SK-N-SH (cell line): ENCODE results near the gene THSD4. TPM values are rescaled to one million over a fixed set of nuclear protein-coding genes. Genes with fewer than 3 reads are reported as not detected.

Experiments used
- CTCF ChIA-PET: fragments of 300-600, 350-600 bp; formaldehyde crosslinking; extraction: SDS; loops from one replicate; lab custom pipeline; 2021; lab: Yijun Ruan, JAX
- POLR2A ChIA-PET: fragments of 350-600 bp; sonication (Branson Sonifier 250); formaldehyde crosslinking; extraction: SDS; loops from one replicate; lab custom pipeline; 2020; ENCODE audit warnings: antibody characterized with exemption, inconsistent platforms; lab: Yijun Ruan, JAX
- DNase-seq: peaks from one replicate; pipeline ENCODE4 v3.0.0; 2012
- H2AFZ ChIP-seq: fragments of 200-600 bp; sonication (generic); 2 replicates; pipeline ENCODE4 v1.8.1; 2016; ENCODE audit warnings: antibody characterized with exemption, mild to moderate bottlenecking, low read depth
- H3F3A ChIP-seq: fragments of 200-600 bp; sonication (generic); replicated peaks from 2 replicates; pipeline ENCODE3; 2016; ENCODE audit warnings: antibody characterized with exemption, mild to moderate bottlenecking; ENCODE audit not compliant: insufficient read depth
- H3K27ac ChIP-seq, 2 experiments: fragments of 200-500 bp in 1 of 2; fragments of 200-600 bp in 1 of 2; sonication (Bioruptor generic) in 1 of 2; sonication (generic), shearing (Covaris generic) in 1 of 2; 2 replicates each; pipeline versions ENCODE4 v1.5.1 to v1.6.1; 2014 to 2016; ENCODE audit warnings: low read depth in 2 of 2, inconsistent platforms in 1 of 2, low read length in 1 of 2, mild to moderate bottlenecking in 1 of 2, mixed read lengths in 1 of 2
- H3K27me3 ChIP-seq: fragments of 200-600 bp; sonication (generic), shearing (Covaris generic); 2 replicates; pipeline ENCODE4 v1.6.1; 2016; ENCODE audit warnings: mixed run types; ENCODE audit not compliant: insufficient read depth
- H3K36me3 ChIP-seq, 2 experiments: fragments of 200-500 bp in 1 of 2; fragments of 200-600 bp in 1 of 2; sonication (Bioruptor generic) in 1 of 2; sonication (generic) in 1 of 2; replicated peaks in 1 of 2; 2 replicates each; pipeline versions ENCODE3 to v1.5.1; 2014 to 2016; ENCODE audit warnings: low read length in 1 of 2, mild to moderate bottlenecking in 1 of 2; ENCODE audit not compliant: insufficient read depth in 2 of 2, control insufficient read depth in 1 of 2
- H3K4me1 ChIP-seq, 2 experiments: fragments of 200-500 bp in 1 of 2; fragments of 200-600 bp in 1 of 2; sonication (Bioruptor generic) in 1 of 2; sonication (generic), shearing (Covaris generic) in 1 of 2; 2 replicates each; pipeline versions ENCODE4 v1.5.1 to v1.6.1; 2014 to 2016; ENCODE audit warnings: low read depth in 1 of 2, low read length in 1 of 2, mixed run types in 1 of 2; ENCODE audit not compliant: insufficient read depth in 2 of 2, control insufficient read depth in 1 of 2
- H3K4me2 ChIP-seq: fragments of 200-600 bp; sonication (generic), shearing (Covaris generic); 2 replicates; pipeline ENCODE4 v1.6.1; 2017; ENCODE audit warnings: mixed run types
- H3K4me3 ChIP-seq, 2 experiments: fragments of 200-500 bp in 1 of 2; fragments of 200-600 bp in 1 of 2; sonication (Bioruptor generic) in 1 of 2; sonication (generic), shearing (Covaris generic) in 1 of 2; 2 replicates each; pipeline versions ENCODE4 v1.5.1 to v1.8.1; 2014 to 2016; ENCODE audit warnings: low read depth in 2 of 2, inconsistent platforms in 1 of 2, low read length in 1 of 2, mild to moderate bottlenecking in 1 of 2, mixed read lengths in 1 of 2, moderate library complexity in 1 of 2
- H3K79me2 ChIP-seq: fragments of 200-600 bp; sonication (generic); 2 replicates; pipeline ENCODE4 v1.8.1; 2017; ENCODE audit warnings: mild to moderate bottlenecking; ENCODE audit not compliant: insufficient read depth
- H3K9ac ChIP-seq: fragments of 200-600 bp; sonication (generic); 2 replicates; pipeline ENCODE4 v1.6.1; 2017; ENCODE audit warnings: mixed run types
- H3K9me2 ChIP-seq: fragments of 200-600 bp; sonication (generic); 2 replicates; pipeline ENCODE4 v1.6.1; 2017; ENCODE audit warnings: mixed run types
- H3K9me3 ChIP-seq: fragments of 200-600 bp; sonication (generic); 2 replicates; pipeline ENCODE4 v1.6.1; 2017; ENCODE audit warnings: mixed run types, mild to moderate bottlenecking, moderate library complexity
- H4K20me1 ChIP-seq: fragments of 200-600 bp; sonication (generic); 2 replicates; pipeline ENCODE4 v1.6.1; 2017; ENCODE audit warnings: mild to moderate bottlenecking, mixed run types; ENCODE audit not compliant: insufficient read depth
- ELF1 ChIP-seq: IDR thresholded peaks from 2 replicates; pipeline ENCODE4 v1.4.0; 2012
- EZH2phosphoT487 ChIP-seq: fragments of 200-600 bp; sonication (generic); IDR thresholded peaks from 2 replicates; pipeline ENCODE4 v1.6.1; 2017; ENCODE audit warnings: low read depth, mixed run types, mild to moderate bottlenecking, antibody characterized with exemption, moderate library complexity, borderline replicate concordance
- FOXJ3 ChIP-seq: sonication (generic); formaldehyde crosslinking; IDR thresholded peaks from 2 replicates; pipeline ENCODE4 v1.5.1; 2020; ENCODE audit warnings: mild to moderate bottlenecking, missing genetic modification reagents
- FOXM1 ChIP-seq: IDR thresholded peaks from 2 replicates; pipeline ENCODE4 v1.4.0; 2012; ENCODE audit warnings: low read depth, mild to moderate bottlenecking
- GATA2 ChIP-seq: sonication (generic); formaldehyde crosslinking; IDR thresholded peaks from 2 replicates; pipeline ENCODE4 v1.5.0; 2020; ENCODE audit warnings: mild to moderate bottlenecking, missing genetic modification reagents
- JUND ChIP-seq: IDR thresholded peaks from 2 replicates; pipeline ENCODE4 v1.4.0; 2012
- MEF2A ChIP-seq: IDR thresholded peaks from 2 replicates; pipeline ENCODE4 v1.4.0; 2012; ENCODE audit warnings: low read depth, borderline replicate concordance
- MXI1 ChIP-seq: IDR thresholded peaks from 2 replicates; pipeline ENCODE4 v1.6.1; 2012; ENCODE audit warnings: mild to moderate bottlenecking, low read depth, low read length, improper control_type of control experiment
- NFIC ChIP-seq: IDR thresholded peaks from 2 replicates; pipeline ENCODE4 v1.4.0; 2012; ENCODE audit warnings: borderline replicate concordance
- POLR2AphosphoS5 ChIP-seq: IDR thresholded peaks from 2 replicates; pipeline ENCODE4 v1.6.1; 2012; ENCODE audit warnings: low read depth, low read length
- RAD21 ChIP-seq: IDR thresholded peaks from 2 replicates; pipeline ENCODE4 v1.6.1; 2012; ENCODE audit warnings: mild to moderate bottlenecking, low read length
- RFX5 ChIP-seq: IDR thresholded peaks from 2 replicates; pipeline ENCODE4 v1.6.1; 2012; ENCODE audit warnings: mild to moderate bottlenecking, improper control_type of control experiment, low read length
- YY1 ChIP-seq: IDR thresholded peaks from 2 replicates; pipeline ENCODE4 v1.4.0; 2012; ENCODE audit warnings: low read depth, mild to moderate bottlenecking
- WGBS: methylation state at CpG from one replicate; pipeline ENCODE4 v1.1.6; 2017; ENCODE audit warnings: low lambda C conversion rate; 5-methylcytosine and 5-hydroxymethylcytosine counted together
- polyA plus RNA-seq, 3 experiments: library from polyadenylated mRNA; depleted of rRNA; stranded (reverse); fragments of >200 nt; gene quantifications; 2 replicates each; pipeline ENCODE4 v1.2.3, GENCODE V29; 2012
- TF ChIP-seq, protein P1 (sequence below): IDR thresholded peaks from 2 replicates; pipeline ENCODE4 v1.6.1; 2012; ENCODE audit warnings: mild to moderate bottlenecking, low read depth, low read length, moderate library complexity
- TF ChIP-seq, protein P2 (sequence below): IDR thresholded peaks from 2 replicates; pipeline ENCODE4; 2012

THSD4 gene
- polyA plus RNA-seq, 1 of the 3 experiments (the other 2 are of a cell fraction) = 79.1 TPM

DNA sequence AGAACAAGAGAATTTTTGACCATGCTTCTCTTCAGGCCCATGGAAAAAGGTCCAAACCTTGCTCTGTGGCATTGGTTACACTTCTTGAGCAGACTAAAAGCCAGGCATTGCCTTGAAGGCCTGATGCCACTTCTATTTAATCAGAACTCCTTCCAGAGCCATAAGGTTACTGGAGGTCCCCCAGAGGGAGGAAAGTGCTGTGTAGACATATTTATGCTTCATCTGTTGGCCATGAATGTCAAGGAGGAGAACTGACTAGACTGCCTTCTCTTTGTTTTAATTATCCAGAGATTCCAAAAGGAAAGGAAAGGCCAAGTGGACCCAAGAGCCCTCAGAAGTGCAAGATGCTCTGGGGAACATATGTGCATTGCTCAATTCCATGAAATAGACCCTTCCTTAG, 402.5 kb downstream of the THSD4 start:
- H3K79me2 ChIP-seq = no peaks in the 10 kb centered on the region
- H3K9me2 ChIP-seq = no peaks in the 10 kb centered on the region
- H4K20me1 ChIP-seq = no peaks in the 10 kb centered on the region
- TF ChIP-seq ELF1 = no peak
- TF ChIP-seq, protein P1, sequence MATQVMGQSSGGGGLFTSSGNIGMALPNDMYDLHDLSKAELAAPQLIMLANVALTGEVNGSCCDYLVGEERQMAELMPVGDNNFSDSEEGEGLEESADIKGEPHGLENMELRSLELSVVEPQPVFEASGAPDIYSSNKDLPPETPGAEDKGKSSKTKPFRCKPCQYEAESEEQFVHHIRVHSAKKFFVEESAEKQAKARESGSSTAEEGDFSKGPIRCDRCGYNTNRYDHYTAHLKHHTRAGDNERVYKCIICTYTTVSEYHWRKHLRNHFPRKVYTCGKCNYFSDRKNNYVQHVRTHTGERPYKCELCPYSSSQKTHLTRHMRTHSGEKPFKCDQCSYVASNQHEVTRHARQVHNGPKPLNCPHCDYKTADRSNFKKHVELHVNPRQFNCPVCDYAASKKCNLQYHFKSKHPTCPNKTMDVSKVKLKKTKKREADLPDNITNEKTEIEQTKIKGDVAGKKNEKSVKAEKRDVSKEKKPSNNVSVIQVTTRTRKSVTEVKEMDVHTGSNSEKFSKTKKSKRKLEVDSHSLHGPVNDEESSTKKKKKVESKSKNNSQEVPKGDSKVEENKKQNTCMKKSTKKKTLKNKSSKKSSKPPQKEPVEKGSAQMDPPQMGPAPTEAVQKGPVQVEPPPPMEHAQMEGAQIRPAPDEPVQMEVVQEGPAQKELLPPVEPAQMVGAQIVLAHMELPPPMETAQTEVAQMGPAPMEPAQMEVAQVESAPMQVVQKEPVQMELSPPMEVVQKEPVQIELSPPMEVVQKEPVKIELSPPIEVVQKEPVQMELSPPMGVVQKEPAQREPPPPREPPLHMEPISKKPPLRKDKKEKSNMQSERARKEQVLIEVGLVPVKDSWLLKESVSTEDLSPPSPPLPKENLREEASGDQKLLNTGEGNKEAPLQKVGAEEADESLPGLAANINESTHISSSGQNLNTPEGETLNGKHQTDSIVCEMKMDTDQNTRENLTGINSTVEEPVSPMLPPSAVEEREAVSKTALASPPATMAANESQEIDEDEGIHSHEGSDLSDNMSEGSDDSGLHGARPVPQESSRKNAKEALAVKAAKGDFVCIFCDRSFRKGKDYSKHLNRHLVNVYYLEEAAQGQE = no peak
- no peak for TF ChIP-seq FOXM1
- no peak for TF ChIP-seq POLR2AphosphoS5
- no peak for TF ChIP-seq MXI1
- H3K9me3 ChIP-seq = no peaks in the 10 kb centered on the region
- peaks cover 0 to 3% of the 10 kb centered on the region in 2 experiments for H3K36me3 ChIP-seq
- no peak overlapping the region for H3K4me2 ChIP-seq
- ChIA-PET CTCF (no interaction called here), POLR2A (no interaction called here)
- H3K4me3 ChIP-seq = no peak overlapping the region
- no peak overlapping the region for H3K9ac ChIP-seq
- H3K4me1 ChIP-seq = no peaks in the 10 kb centered on the region
- H3F3A ChIP-seq = no peaks in the 10 kb centered on the region
- DNase-seq = no peak
- H3K27ac ChIP-seq = no peak overlapping the region
- no peaks in the 10 kb centered on the region for H3K27me3 ChIP-seq
- H2AFZ ChIP-seq = no peak overlapping the region

DNA sequence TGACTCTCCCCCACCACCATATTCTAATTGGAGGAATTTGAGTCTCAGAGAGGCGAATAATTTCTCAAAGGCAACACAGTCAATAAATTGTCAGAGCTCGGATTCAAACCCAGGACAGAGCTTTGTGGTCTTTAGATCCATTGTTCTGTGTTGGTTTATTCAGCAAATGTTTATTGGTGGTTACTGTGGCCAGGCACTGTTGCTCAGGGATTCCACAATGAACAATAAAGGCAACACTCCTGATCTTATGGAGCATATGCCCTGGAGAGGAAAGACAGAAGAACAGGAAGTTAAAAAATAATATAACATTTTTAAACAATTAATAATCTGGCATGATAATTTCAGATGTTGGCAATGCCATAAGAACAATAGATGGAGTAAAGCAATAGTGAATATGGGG, 403.4 kb downstream of the THSD4 start:
- DNase-seq = no peak
- Histone ChIP-seq H3K79me2 (no peaks in the 10 kb centered on the region), H3K27ac (no peak overlapping the region), H3K36me3 (peaks cover 0 to 3% of the 10 kb centered on the region in 2 experiments), H3K27me3 (no peaks in the 10 kb centered on the region), H3K9me2 (no peaks in the 10 kb centered on the region), H3F3A (no peaks in the 10 kb centered on the region), H3K4me1 (no peaks in the 10 kb centered on the region), H4K20me1 (no peaks in the 10 kb centered on the region), H3K4me3 (no peak overlapping the region), H3K9ac (no peak overlapping the region), H3K4me2 (no peak overlapping the region), H2AFZ (no peak overlapping the region), H3K9me3 (no peaks in the 10 kb centered on the region)
- ChIA-PET CTCF (interaction anchor here (1.5 kb wide), 1 partner anchor 13 kb away, joined by 4 read pairs; no protein-coding TSS in a partner anchor), POLR2A (no interaction called here)
- 92% methylated on average over 2 of the region's 2 CpGs for WGBS
- no peak for TF ChIP-seq EZH2phosphoT487
- no peak for TF ChIP-seq JUND
- no peak for TF ChIP-seq FOXM1
- TF ChIP-seq, protein P2, sequence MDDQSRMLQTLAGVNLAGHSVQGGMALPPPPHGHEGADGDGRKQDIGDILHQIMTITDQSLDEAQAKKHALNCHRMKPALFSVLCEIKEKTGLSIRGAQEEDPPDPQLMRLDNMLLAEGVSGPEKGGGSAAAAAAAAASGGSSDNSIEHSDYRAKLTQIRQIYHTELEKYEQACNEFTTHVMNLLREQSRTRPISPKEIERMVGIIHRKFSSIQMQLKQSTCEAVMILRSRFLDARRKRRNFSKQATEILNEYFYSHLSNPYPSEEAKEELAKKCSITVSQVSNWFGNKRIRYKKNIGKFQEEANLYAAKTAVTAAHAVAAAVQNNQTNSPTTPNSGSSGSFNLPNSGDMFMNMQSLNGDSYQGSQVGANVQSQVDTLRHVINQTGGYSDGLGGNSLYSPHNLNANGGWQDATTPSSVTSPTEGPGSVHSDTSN = no peak
- TF ChIP-seq GATA2 (CRISPR knock-in tag) = no peak
- TF ChIP-seq YY1 = no peak
- no peak for TF ChIP-seq MXI1
- no peak for TF ChIP-seq RFX5
- no peak for TF ChIP-seq MEF2A
- no peak for TF ChIP-seq RAD21
- no peak for TF ChIP-seq FOXJ3 (CRISPR knock-in tag)
- TF ChIP-seq ELF1 = no peak
- TF ChIP-seq NFIC = no peak
